ENCODE data around the gene PLCD3.

- TF ChIP-seq CTCF (IDR thresholded peaks at IDR 0.05 in 8 of 11, conservative IDR thresholded peaks at IDR 0.05 in 3 of 11), result peak in 3 of 11 experiments; percentile 8 to 33 (median 30)
- no peak for TF ChIP-seq POLR2AphosphoS5 (IDR thresholded peaks at IDR 0.05)
- TF ChIP-seq POLR2A (IDR thresholded peaks at IDR 0.05), result peak in 1 of 3 donors; percentile 17
These were observed 28.4 kb upstream of the PLCD3 start for GRCh38 chr17:45160447-45161287.
